H1 (cell line): Measurements from ENCODE around the gene TNFRSF6B. TPM values are rescaled to one million over a fixed set of nuclear protein-coding genes. Genes with fewer than 3 reads are reported as not detected.
A peak's percentile ranks its signal among the peaks of the same experiment; 100 is the strongest.

ENCODE experiments used
- CTCF ChIA-PET: fragments of 300-600 bp; sonication (Branson Sonifier 250); formaldehyde crosslinking; loops from one replicate; lab custom pipeline; 2021; ENCODE audit not compliant: partially characterized antibody; lab: Charles Lee
- POLR2A ChIA-PET: fragments of 300-600 bp; sonication (Branson Sonifier 250); formaldehyde crosslinking; loops from one replicate; lab custom pipeline; 2021; ENCODE audit warnings: inconsistent platforms; ENCODE audit not compliant: partially characterized antibody; lab: Charles Lee
- DNase-seq, 2 experiments: peaks; one replicate each; pipeline versions ENCODE4 v3.0.0 to v3.0.0-alpha.2; 2010 to 2022; ENCODE audit warnings: low spot score in 2 of 2, low read depth in 1 of 2, mixed read lengths in 1 of 2
- FAIRE-seq: peaks from 2 replicates; lab custom pipeline; 2011; peaks lifted over from hg19 to GRCh38; lab: Jason Lieb, UNC
- H2AFZ ChIP-seq: 2 replicates; pipeline ENCODE4 v1.8.1; 2012; ENCODE audit warnings: low read length, inconsistent platforms
- H2AK5ac ChIP-seq: 2 replicates; pipeline ENCODE4 v1.6.1; 2013; ENCODE audit warnings: low read depth, low read length
- H2BK120ac ChIP-seq: replicated peaks from 2 replicates; pipeline ENCODE3; 2013; ENCODE audit warnings: low read depth, low read length, inconsistent platforms
- H2BK12ac ChIP-seq: 2 replicates; pipeline ENCODE4 v1.6.1; 2013; ENCODE audit warnings: low read depth, low read length
- H2BK15ac ChIP-seq: 2 replicates; pipeline ENCODE4 v1.6.1; 2013; ENCODE audit warnings: low read length
- H2BK20ac ChIP-seq: 2 replicates; pipeline ENCODE4 v1.6.1; 2013; ENCODE audit warnings: low read length
- H2BK5ac ChIP-seq: 2 replicates; pipeline ENCODE4 v1.6.1; 2013; ENCODE audit warnings: low read depth, low read length
- H3K14ac ChIP-seq: 2 replicates; pipeline ENCODE4 v1.6.1; 2013; ENCODE audit warnings: inconsistent platforms; ENCODE audit not compliant: insufficient read length
- H3K18ac ChIP-seq: 2 replicates; pipeline ENCODE4 v1.6.1; 2013; ENCODE audit warnings: low read length; ENCODE audit errors: extremely low read depth
- H3K23ac ChIP-seq: 2 replicates; pipeline ENCODE4 v1.6.1; 2013; ENCODE audit warnings: inconsistent platforms; ENCODE audit not compliant: insufficient read length
- H3K23me2 ChIP-seq: 2 replicates; pipeline ENCODE4 v1.6.1; 2013; ENCODE audit warnings: low read depth, low read length
- H3K27ac ChIP-seq: 2 replicates; pipeline ENCODE4 v1.6.1; 2011; ENCODE audit warnings: low read depth, low read length, inconsistent platforms
- H3K27me3 ChIP-seq, 4 experiments: replicated peaks in 1 of 4; 1 replicate in 1 of 4; 2 replicates in 3 of 4; pipeline versions ENCODE4 v1.6.1 to v1.8.1; 2011 to 2013; ENCODE audit warnings: low read length in 3 of 4, mild to moderate bottlenecking in 3 of 4, inconsistent platforms in 2 of 4, mixed read lengths in 2 of 4, moderate library complexity in 1 of 4; ENCODE audit not compliant: control insufficient read depth in 3 of 4, insufficient read depth in 3 of 4; ENCODE audit errors: extremely low read depth in 1 of 4
- H3K36me3 ChIP-seq, 4 experiments: 2 replicates each; pipeline versions ENCODE4 v1.6.1 to v1.8.1; 2011 to 2013; ENCODE audit warnings: mild to moderate bottlenecking in 4 of 4, low read length in 3 of 4, moderate library complexity in 2 of 4, control low read depth in 1 of 4, inconsistent platforms in 1 of 4; ENCODE audit not compliant: insufficient read depth in 4 of 4, control insufficient read depth in 2 of 4
- H3K4ac ChIP-seq: replicated peaks from 2 replicates; pipeline ENCODE3; 2013; ENCODE audit warnings: low read length, low read depth, mixed read lengths, inconsistent platforms; ENCODE audit not compliant: insufficient read length
- H3K4me1 ChIP-seq, 4 experiments: replicated peaks in 1 of 4; 1 replicate in 1 of 4; 2 replicates in 3 of 4; pipeline versions ENCODE4 v1.6.1 to v1.8.1; 2011 to 2013; ENCODE audit warnings: low read length in 3 of 4, inconsistent platforms in 2 of 4, mixed read lengths in 1 of 4; ENCODE audit not compliant: insufficient read depth in 4 of 4, control insufficient read depth in 3 of 4
- H3K4me2 ChIP-seq, 2 experiments: 2 replicates each; pipeline versions ENCODE4 v1.6.1 to v1.8.1; 2011 to 2013; ENCODE audit warnings: low read depth in 2 of 2, low read length in 2 of 2, control low read depth in 1 of 2, inconsistent platforms in 1 of 2, mild to moderate bottlenecking in 1 of 2; ENCODE audit not compliant: insufficient read depth in 1 of 2
- H3K4me3 ChIP-seq, 4 experiments: fragments of 200-600, 300-600 bp in 1 of 4; sonication (generic), shearing (Covaris generic), sonication (Bioruptor Twin) in 1 of 4; 2 replicates each; pipeline versions ENCODE4 v1.5.1 to v1.8.1; 2011 to 2016; ENCODE audit warnings: low read length in 4 of 4, low read depth in 3 of 4, control low read depth in 2 of 4, inconsistent platforms in 2 of 4, mild to moderate bottlenecking in 2 of 4, mixed read lengths in 1 of 4, moderate library complexity in 1 of 4; ENCODE audit not compliant: insufficient read depth in 2 of 4; ENCODE audit errors: extremely low read depth in 1 of 4
- H3K56ac ChIP-seq: replicated peaks from 2 replicates; pipeline ENCODE3; 2013; ENCODE audit warnings: low read depth, mild to moderate bottlenecking, mixed read lengths, low read length, inconsistent platforms; ENCODE audit not compliant: insufficient read length
- H3K79me1 ChIP-seq: 2 replicates; pipeline ENCODE4 v1.6.1; 2013; ENCODE audit warnings: low read depth, low read length, control low read depth
- H3K79me2 ChIP-seq, 2 experiments: 2 replicates each; pipeline versions ENCODE4 v1.6.1 to v1.8.1; 2012 to 2013; ENCODE audit warnings: low read length in 2 of 2, mild to moderate bottlenecking in 2 of 2, inconsistent platforms in 1 of 2; ENCODE audit not compliant: insufficient read depth in 2 of 2, control insufficient read depth in 1 of 2
- H3K9ac ChIP-seq, 4 experiments: replicated peaks in 1 of 4; 1 replicate in 1 of 4; 2 replicates in 3 of 4; pipeline versions ENCODE4 v1.6.1 to v1.8.1; 2011 to 2013; ENCODE audit warnings: low read depth in 3 of 4, low read length in 3 of 4, control low read depth in 2 of 4, mild to moderate bottlenecking in 2 of 4, moderate library complexity in 2 of 4, inconsistent platforms in 1 of 4; ENCODE audit errors: extremely low read depth in 1 of 4
- H3K9me3 ChIP-seq, 2 experiments: 2 replicates each; pipeline versions ENCODE4 v1.6.1 to v1.8.1; 2012 to 2013; ENCODE audit warnings: mild to moderate bottlenecking in 2 of 2, moderate library complexity in 2 of 2, control low read depth in 1 of 2, inconsistent platforms in 1 of 2, low read depth in 1 of 2, low read length in 1 of 2, mixed read lengths in 1 of 2; ENCODE audit not compliant: insufficient read depth in 2 of 2
- H4K20me1 ChIP-seq, 2 experiments: replicated peaks in 1 of 2; 2 replicates each; pipeline versions ENCODE3 to v1.8.1; 2011 to 2013; ENCODE audit warnings: inconsistent platforms in 2 of 2, low read length in 2 of 2, mild to moderate bottlenecking in 1 of 2; ENCODE audit not compliant: insufficient read depth in 2 of 2, control insufficient read depth in 1 of 2
- H4K5ac ChIP-seq: 2 replicates; pipeline ENCODE4 v1.6.1; 2013; ENCODE audit warnings: low read length, low read depth, mixed read lengths, inconsistent platforms; ENCODE audit not compliant: insufficient read length
- H4K8ac ChIP-seq: 2 replicates; pipeline ENCODE4 v1.8.0; 2013; ENCODE audit warnings: mild to moderate bottlenecking, moderate library complexity, low read length, inconsistent platforms; ENCODE audit not compliant: insufficient read depth; ENCODE audit errors: extremely low read depth
- H4K91ac ChIP-seq: replicated peaks from 2 replicates; pipeline ENCODE3; 2013; ENCODE audit warnings: low read length, mixed read lengths, inconsistent platforms; ENCODE audit not compliant: insufficient read length
- CEBPB ChIP-seq: IDR thresholded peaks from 2 replicates; pipeline ENCODE4 v1.6.1; 2012; ENCODE audit warnings: low read depth, low read length
- CTBP2 ChIP-seq: IDR thresholded peaks from 2 replicates; pipeline ENCODE4 v1.7.0; 2011; ENCODE audit warnings: borderline replicate concordance, mild to moderate bottlenecking, moderate library complexity, mixed read lengths, low read length; ENCODE audit not compliant: insufficient read depth, insufficient read length
- FOSL1 ChIP-seq: IDR thresholded peaks from 2 replicates; pipeline ENCODE4 v1.6.1; 2011; ENCODE audit warnings: mild to moderate bottlenecking, low read depth, low read length, moderate library complexity; ENCODE audit not compliant: insufficient read depth
- POLR2A ChIP-seq, 2 experiments: IDR thresholded peaks; 1 replicate in 1 of 2; 2 replicates in 1 of 2; pipeline ENCODE4 v1.6.1; 2011; ENCODE audit warnings: low read depth in 2 of 2, low read length in 2 of 2, mild to moderate bottlenecking in 2 of 2; ENCODE audit errors: control extremely low read depth in 1 of 2
- POLR2AphosphoS5 ChIP-seq: IDR thresholded peaks from 2 replicates; pipeline ENCODE4 v1.6.1; 2011; ENCODE audit warnings: low read depth, low read length
- POU5F1 ChIP-seq: IDR thresholded peaks from 2 replicates; pipeline ENCODE4 v1.6.1; 2011; ENCODE audit warnings: low read depth, mild to moderate bottlenecking, low read length, moderate library complexity
- WGBS, 2 experiments: shearing (Covaris generic) in 1 of 2; methylation state at CpG; one replicate each; pipeline versions ENCODE4 v1.1.6 to v1.1.7; 2013 to 2015; ENCODE audit warnings: low lambda C conversion rate in 2 of 2, mixed read lengths in 2 of 2, inconsistent platforms in 1 of 2, low coverage in 1 of 2, missing lambda C conversion rate in 1 of 2; ENCODE audit not compliant: insufficient replicate concordance in 2 of 2, insufficient coverage in 1 of 2, insufficient read length in 1 of 2; ENCODE audit errors: extremely low coverage in 1 of 2, missing lambda C conversion rate in 1 of 2; 5-methylcytosine and 5-hydroxymethylcytosine counted together
- polyA plus RNA-seq, 7 experiments: library from polyadenylated mRNA; depleted of rRNA in 3 of 7; stranded (reverse) in 5 of 7; unstranded in 2 of 7; fragments of >200 nt in 5 of 7; fragments of 200-250 nt in 2 of 7; gene quantifications; 1 replicate in 5 of 7; 2 replicates in 1 of 7; 4 replicates in 1 of 7; pipeline versions ENCODE4 v1.2.1 to v1.2.3, GENCODE V29; 2011 to 2013; ENCODE audit warnings: missing spikeins in 2 of 7, mixed read lengths in 2 of 7
- total RNA-seq: library from RNA; stranded (reverse); fragmentation: NEBNext Ultra II Directional; extraction: Animal tissue kit (Norgen Biotek cat#: 25700); gene quantifications from 2 replicates; pipeline ENCODE4 v1.2.1, GENCODE V29; 2021

Gene TNFRSF6B
- total and polyA plus RNA-seq, 2 of the 8 experiments (the other 6 are each of a cell fraction or from before 2014, with no cell fraction given) = 3.1 TPM; not detected in 1

- H3K4me3 ChIP-seq = no peak overlapping the region
- H2AK5ac ChIP-seq = no peak overlapping the region
- H3K23ac ChIP-seq = no peak overlapping the region
- POLR2A ChIA-PET = interaction anchor here (0.5 to 4.2 kb wide), 21 partner anchors 10 to 510 kb away, joined by 3 to 31 read pairs (median 3); partner anchors contain the start of genes LIME1, RTEL1, SLC2A4RG and UCKL1
- H3K4me1 ChIP-seq = peaks cover 0 to 12% (median 7%) of the 10 kb centered on the region in 4 experiments; a peak in 4 of 7 replicates
- H2BK20ac ChIP-seq = no peak overlapping the region
- H3K56ac ChIP-seq = no peak overlapping the region
- H4K91ac ChIP-seq = no peak overlapping the region
- H3K79me2 ChIP-seq = no peaks in the 10 kb centered on the region
- TF ChIP-seq FOSL1 = no peak
- no peak for TF ChIP-seq POU5F1
- TF ChIP-seq POLR2AphosphoS5 = peak; percentile 10; the same call in 1 of the 2 replicates
- peak; percentile 16 to 19; a peak in 2 of 3 replicates for TF ChIP-seq POLR2A (IDR thresholded peaks at IDR 0.05; ENCODE audit: control extremely low read depth in 1 of 2, low read depth in 2 of 2, low read length in 2 of 2)
- TF ChIP-seq CEBPB = no peak
- TF ChIP-seq CTBP2 = no peak
- no peaks in the 10 kb centered on the region for H3K27me3 ChIP-seq
- H2BK120ac ChIP-seq = no peak overlapping the region
- H2BK12ac ChIP-seq = no peak overlapping the region
- peaks cover 5% of the 10 kb centered on the region; the same call in 1 of the 2 replicates for H3K23me2 ChIP-seq
- H3K36me3 ChIP-seq = peaks cover 0 to 3% (median 0%) of the 10 kb centered on the region in 4 experiments; a peak in 1 of 8 replicates
- H3K4ac ChIP-seq = no peak overlapping the region
- CTCF ChIA-PET = interaction anchor here (0.6 to 2.4 kb wide), 6 partner anchors 9 to 240 kb away, joined by 3 to 9 read pairs (median 4); partner anchors contain the start of genes ARFRP1 and ZGPAT
- no peaks in the 10 kb centered on the region for H3K79me1 ChIP-seq
- no peak overlapping the region for H3K9ac ChIP-seq
- no peak for DNase-seq
- peaks cover 2 to 10% of the 10 kb centered on the region in 2 experiments for H4K20me1 ChIP-seq
- H3K4me2 ChIP-seq = no peak overlapping the region
- no peak overlapping the region for H2BK5ac ChIP-seq
- no peak for FAIRE-seq
- no peaks in the 10 kb centered on the region for H3K9me3 ChIP-seq
- 84% methylated on average over 14 of the region's 19 CpGs; no CpG with 5 or more reads in 1 of the 2 experiments for WGBS, 2 experiments
- H2AFZ ChIP-seq = no peak overlapping the region
- peak overlapping the region; percentile 65; the same call in 1 of the 2 replicates for H4K8ac ChIP-seq
- no peak overlapping the region for H2BK15ac ChIP-seq
- H3K18ac ChIP-seq = no peak overlapping the region
- no peak overlapping the region for H3K14ac ChIP-seq
- no peak overlapping the region for H3K27ac ChIP-seq
- no peak overlapping the region for H4K5ac ChIP-seq
Observed at GRCh38 chr20:63698739-63699465, 2.5 kb downstream of the TNFRSF6B start.
